Hematopoietic multipotent progenitor cell treated with erythropoietin and hydrocortisone succinate and interleukin-3 and kit ligand, for 4 days (in vitro differentiated cells): ENCODE results near the gene HHIPL1.
"Not testable (repeated sequence)": the region's sequence is repeated elsewhere in the genome, so short reads cannot be mapped to it uniquely, and the experiment has no call there.

Source experiments
- DNase-seq: peaks from one replicate; pipeline ENCODE4 v3.0.0-alpha.2; 2015

The HHIPL1 gene

DNA sequence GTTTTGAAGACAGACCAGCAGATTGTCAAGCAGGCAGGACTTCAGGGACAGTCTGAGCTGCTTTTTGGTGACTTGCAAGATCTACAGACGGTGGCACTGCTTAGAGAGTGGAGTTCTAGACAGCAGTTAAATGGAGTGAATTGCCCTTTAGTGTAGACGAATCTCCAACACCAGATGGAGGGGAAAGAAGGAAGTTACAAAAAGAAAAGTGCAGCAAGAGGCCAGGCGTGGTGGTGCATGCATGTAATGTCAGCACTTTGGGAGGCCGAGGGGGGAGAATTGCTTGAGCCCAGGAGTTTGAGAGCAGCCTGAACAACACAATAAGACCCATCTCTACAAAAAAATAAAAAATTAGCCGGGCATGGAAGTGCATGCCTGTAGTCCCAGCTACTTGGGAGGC lies 8.4 kb upstream of the HHIPL1 start:
- DNase-seq: peak; percentile 16

DNA sequence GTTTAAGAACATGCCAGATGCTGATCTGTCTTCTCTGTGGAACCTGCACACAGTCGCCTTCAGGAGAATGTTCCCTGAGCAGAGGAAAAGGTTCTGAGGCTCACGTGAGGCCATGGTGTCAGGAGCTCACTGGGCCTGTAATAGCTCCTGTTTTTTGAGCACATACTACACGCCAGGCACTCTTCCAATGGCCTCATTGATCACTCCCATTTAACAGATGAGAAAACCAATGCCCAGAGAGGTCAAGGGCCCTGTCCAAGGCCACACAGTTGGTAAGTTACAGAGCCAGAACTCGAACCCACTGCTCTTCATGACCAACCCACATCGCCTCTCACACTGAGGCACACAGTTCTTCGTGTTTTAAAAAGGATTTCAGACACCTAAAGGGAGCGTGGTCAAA lies 7.3 kb upstream of the HHIPL1 start:
- no peak for DNase-seq

DNA sequence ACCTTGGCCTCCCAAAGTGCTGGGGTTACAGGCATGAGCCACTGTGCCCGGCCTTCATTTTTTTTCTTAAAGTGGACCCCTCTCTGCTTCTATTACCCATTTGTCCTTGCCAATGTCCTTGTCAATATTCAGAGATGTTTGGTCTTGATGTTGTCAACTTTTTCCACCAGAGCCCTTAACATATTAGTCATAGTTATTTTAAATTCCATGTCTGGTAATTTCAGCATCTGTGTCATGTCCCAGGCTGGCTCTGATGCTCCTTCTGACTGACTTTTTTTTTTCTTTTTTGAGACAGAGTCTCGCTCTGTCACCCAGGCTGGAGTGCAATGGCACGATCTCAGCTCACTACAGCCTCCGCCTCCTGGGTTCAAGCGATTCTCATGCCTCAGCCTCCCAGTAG lies 2.2 kb upstream of the HHIPL1 start:
- DNase-seq: not testable (repeated sequence)

DNA sequence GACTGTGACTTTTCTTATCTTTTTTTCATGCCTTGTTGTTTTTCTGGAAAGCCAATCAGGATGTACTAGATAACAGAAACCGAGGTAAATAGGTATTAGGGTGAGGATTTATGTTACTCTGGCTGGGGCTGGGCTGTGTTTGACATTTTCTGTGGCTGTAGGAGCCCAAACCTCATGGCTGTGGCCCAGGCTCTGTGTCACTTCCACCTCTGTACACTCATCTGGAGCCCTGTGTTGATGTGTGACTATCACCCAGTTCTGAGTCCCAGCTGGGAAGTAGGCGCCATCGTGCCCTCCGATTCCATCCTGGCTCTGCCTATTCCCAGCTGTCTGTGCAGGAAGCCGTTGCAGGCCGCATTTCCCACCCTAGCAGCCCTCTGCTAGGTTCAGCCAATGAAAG lies 1.6 kb upstream of the HHIPL1 start:
- DNase-seq: no peak

- DNase-seq: no peak
Observed at GRCh38 chr14:99644035-99644587, 818 bp upstream of the HHIPL1 start.

- no peak for DNase-seq
Observed at GRCh38 chr14:99645545-99646505, 896 bp downstream of the HHIPL1 start.

DNA sequence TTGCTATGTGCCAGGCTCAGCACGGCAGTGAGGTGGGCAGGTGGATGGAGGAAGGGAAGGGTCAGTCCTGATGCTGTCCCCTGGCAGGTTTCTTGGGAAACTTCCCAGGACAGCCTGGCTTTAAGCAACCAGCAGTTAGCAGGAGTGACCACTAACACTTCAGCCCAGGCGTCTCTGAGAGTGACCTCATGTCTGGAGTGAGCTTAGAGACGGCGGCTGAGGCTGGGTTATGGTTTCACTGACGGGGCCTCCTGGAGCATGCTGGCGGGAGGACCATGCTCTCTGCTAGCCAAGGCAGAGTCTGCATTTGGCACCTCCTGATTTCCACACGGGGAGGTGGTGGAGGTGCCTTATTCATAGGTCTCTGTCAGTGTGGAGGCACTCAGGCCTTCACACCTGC lies 2.5 kb downstream of the HHIPL1 start:
- no peak for DNase-seq

DNA sequence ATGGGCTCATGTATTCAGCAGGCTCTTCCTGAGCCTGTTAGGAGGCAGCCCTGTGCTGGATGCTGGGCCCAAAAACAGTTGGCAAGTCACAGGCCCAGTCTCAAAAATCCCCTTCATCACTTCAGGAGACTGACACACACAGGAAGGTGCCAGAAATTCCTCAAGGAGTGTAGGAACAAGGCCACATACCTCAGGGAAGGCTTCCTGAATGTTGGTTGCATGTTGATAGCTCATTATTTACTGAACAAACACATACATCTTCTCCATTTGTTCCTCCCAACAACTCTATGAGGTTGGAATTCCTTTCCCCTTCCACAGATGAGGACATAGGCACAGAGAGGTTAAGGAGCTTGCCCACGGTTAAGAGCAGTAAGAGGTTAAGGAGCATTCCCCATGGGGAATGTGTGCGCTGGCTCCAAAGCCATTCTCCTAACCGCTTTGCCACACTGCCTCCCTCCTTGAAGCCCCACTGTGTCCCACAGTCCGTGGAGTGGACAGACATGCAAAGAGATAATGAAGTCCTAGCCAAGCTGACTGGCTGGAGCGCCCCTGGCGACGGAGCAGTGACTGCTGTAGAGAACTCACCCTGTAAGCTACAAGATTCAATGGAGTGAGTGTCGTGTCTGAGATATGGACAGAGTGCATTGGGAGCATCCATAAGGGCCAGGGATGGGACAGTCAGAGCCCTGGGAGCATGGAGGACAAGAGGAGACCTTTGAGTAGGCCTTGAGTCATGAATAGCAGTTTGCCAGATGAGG lies 3.3 kb downstream of the HHIPL1 start:
- DNase-seq: no peak

- DNase-seq: no peak
Observed at GRCh38 chr14:99649219-99649618, 4.3 kb downstream of the HHIPL1 start.

DNA sequence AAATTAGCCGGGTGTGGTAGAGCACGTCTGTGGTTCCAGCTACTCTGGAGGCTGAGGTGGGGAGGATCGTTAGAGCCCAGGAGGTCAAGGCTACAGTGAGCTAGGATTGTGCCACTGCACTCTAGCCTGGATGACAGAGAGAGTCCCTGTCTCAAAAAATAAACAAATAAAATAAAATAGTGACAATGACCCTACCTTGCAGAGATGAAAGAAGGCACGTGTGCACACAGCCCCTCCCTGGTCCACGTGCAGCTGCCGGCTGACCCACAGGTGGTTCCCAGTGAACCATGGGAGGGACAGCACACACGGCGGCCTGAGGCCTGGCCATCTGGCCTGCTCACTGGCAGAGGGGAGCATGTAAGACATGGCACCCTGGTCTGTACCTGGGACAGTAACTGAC lies 4.7 kb downstream of the HHIPL1 start:
- no peak for DNase-seq

- DNase-seq: no peak
Observed at GRCh38 chr14:99650189-99650588, 5.3 kb downstream of the HHIPL1 start.

DNA sequence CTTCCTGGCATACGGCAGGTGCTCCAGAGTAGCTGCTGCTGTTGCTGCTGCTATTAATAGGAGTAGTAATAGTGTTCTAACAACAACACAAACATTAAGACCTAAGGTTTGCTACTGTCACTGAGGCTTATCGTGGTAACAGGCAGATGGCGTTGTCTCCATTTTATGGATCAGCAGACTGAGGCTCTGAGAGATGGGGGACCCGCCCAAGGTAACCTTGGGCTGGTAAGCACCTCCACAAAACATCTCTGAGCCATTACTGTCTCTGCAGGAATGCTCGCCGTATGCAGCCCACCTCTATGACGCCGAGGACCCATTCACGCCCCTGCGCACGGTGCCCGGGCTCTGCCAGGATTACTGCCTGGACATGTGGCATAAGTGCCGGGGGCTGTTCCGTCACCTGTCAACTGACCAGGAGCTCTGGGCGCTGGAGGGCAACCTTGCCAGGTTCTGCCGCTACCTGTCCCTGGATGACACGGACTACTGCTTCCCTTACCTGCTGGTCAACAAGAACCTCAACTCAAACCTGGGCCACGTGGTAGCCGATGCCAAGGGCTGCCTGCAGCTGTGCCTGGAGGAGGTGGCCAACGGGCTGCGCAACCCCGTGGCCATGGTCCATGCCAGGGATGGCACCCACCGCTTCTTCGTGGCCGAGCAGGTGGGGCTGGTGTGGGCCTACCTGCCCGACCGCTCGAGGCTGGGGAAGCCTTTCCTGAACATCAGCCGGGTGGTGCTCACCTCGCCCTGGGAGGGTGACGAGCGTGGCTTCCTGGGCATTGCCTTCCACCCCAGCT lies 7.2 kb downstream of the HHIPL1 start:
- no peak for DNase-seq

- DNase-seq: no peak
Observed at GRCh38 chr14:99654235-99654985, 9.5 kb downstream of the HHIPL1 start.

GRCh38 chr14:99655521-99655920 lies 10.6 kb downstream of the HHIPL1 start:
- no peak for DNase-seq

- DNase-seq: no peak
Observed at GRCh38 chr14:99656171-99656570, 11.2 kb downstream of the HHIPL1 start.

DNA sequence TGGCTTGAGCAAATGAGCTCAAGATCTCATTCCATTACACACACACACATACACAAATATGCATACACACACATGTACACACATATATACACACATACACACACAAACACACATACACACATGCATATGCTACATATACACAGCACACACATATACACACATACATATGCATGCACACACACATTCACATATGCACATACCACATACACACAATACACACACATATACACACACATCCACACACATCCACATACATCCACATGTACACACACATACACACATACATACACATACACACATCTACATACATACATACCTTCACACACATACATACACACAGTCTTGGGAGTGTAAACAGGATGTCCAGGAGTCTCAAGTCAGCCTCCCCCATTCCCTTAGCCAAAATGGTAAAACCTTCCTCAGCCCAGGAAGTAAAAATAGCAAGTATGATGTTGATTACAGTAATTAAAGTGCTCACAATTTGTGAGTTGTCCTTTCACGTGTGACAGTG lies 12.8 kb downstream of the HHIPL1 start:
- DNase-seq: no peak

GRCh38 chr14:99658218-99658845 lies 13.4 kb downstream of the HHIPL1 start:
- no peak for DNase-seq

- DNase-seq: no peak
Observed at GRCh38 chr14:99659333-99659741, 14.4 kb downstream of the HHIPL1 start.

DNA sequence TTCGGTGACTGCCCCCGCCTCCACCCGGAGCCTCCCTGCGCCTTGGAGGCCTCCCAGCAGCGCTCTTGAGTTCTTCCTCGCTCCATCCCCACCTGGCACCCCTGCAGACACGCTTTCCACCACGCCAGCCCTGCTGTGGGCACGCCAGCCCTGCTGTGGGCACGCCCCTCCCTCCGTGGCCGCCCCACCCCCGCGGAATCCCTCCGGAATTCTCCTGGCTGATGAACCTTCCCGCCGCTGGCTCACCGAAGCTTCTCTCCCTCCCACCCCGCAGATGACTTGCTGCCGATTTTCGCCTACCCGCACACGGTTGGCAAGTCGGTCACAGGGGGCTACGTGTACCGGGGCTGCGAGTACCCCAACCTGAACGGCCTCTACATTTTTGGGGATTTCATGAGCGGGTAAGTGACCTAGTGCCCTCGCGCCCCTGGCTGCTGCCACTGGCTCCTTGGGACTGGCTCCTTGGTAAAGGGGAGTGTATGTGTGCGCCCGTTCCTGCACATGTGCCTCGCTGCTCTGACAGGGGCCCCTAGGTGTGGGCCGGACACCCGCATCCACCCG lies 15.2 kb downstream of the HHIPL1 start:
- no peak for DNase-seq

- DNase-seq: no peak
Observed at GRCh38 chr14:99660794-99661193, 15.9 kb downstream of the HHIPL1 start.

- DNase-seq: not testable (repeated sequence)
Observed at GRCh38 chr14:99661206-99661605, 16.3 kb downstream of the HHIPL1 start.
